Hepatocyte (in vitro differentiated cells): ENCODE data around the gene RHOXF1.
"Not testable (repeated sequence)": the region's sequence is repeated elsewhere in the genome, so short reads cannot be mapped to it uniquely, and the experiment has no call there.

ENCODE experiments used
- EZH2phosphoT487 ChIP-seq: fragments of 200-600 bp; sonication (generic); IDR thresholded peaks from one replicate; pipeline ENCODE4 v1.6.1; 2018; ENCODE audit warnings: antibody characterized with exemption, mild to moderate bottlenecking, low read depth, moderate library complexity; ENCODE audit not compliant: unreplicated experiment, severe bottlenecking
- TF ChIP-seq, protein P1 (sequence below): fragments of 200-600 bp; sonication (generic); IDR thresholded peaks from 2 replicates; pipeline ENCODE4 v1.5.1; 2016; ENCODE audit warnings: antibody characterized with exemption, mild to moderate bottlenecking; ENCODE audit not compliant: poor library complexity

GRCh38 chrX:120104707-120105106 is 11.0 kb downstream of the RHOXF1 start:
- TF ChIP-seq, protein P1, sequence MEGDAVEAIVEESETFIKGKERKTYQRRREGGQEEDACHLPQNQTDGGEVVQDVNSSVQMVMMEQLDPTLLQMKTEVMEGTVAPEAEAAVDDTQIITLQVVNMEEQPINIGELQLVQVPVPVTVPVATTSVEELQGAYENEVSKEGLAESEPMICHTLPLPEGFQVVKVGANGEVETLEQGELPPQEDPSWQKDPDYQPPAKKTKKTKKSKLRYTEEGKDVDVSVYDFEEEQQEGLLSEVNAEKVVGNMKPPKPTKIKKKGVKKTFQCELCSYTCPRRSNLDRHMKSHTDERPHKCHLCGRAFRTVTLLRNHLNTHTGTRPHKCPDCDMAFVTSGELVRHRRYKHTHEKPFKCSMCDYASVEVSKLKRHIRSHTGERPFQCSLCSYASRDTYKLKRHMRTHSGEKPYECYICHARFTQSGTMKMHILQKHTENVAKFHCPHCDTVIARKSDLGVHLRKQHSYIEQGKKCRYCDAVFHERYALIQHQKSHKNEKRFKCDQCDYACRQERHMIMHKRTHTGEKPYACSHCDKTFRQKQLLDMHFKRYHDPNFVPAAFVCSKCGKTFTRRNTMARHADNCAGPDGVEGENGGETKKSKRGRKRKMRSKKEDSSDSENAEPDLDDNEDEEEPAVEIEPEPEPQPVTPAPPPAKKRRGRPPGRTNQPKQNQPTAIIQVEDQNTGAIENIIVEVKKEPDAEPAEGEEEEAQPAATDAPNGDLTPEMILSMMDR, result not testable (repeated sequence)
- TF ChIP-seq EZH2phosphoT487, result not testable (repeated sequence)
